GM18909 (cell line): ENCODE results near the gene TRAFD1.
A peak's percentile ranks its signal among the peaks of the same experiment; 100 is the strongest.

Source experiments
- ATAC-seq: cut with Tn5 transposase; IDR thresholded peaks from one replicate; pipeline ENCODE4 v1.9.1; 2021; ENCODE audit warnings: mild to moderate bottlenecking; ENCODE audit not compliant: unreplicated experiment, poor library complexity

The TRAFD1 gene

GRCh38 chr12:112115259-112116045 is 9.9 kb upstream of the TRAFD1 start:
- no peak for ATAC-seq

DNA sequence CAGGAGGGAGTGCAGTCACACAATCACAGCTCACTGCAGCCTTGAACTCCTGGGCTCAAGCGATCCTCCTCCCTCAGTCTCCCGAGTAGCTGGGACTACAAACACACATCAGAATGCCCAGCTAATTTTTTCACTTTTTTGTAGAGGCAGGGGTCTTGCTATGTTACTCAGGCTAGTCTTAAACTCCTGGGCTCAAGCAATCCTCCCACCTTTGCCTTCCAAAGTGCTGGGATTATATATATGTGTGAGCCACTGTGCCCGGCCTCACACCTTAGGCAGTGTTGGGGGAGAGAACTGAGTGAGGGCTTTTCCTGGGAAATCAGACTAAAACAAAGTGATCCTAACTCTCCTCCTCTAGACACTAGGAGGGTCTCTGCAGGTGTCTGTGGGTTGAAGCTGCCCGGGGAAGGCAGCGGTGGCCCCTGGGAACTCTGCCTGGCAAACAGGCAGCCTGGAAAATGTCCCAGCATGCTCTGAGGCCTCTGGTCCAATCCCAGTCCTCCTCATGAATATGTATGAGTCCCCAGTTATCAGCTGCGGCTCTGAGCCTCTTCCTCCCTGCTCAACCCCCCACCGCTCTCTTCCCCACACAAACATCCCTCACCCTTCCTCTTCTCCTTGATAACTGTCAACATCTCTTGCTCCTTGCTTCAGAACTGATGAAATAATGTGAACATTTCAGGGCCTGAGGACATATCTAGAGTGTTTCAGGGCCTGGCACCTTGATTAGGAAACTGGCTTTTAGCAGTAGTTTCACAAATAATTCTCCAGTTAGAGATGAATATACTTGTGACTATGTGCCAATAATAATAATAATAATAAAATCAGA is 8.9 kb upstream of the TRAFD1 start:
- no peak for ATAC-seq

- no peak for ATAC-seq
Measured at GRCh38 chr12:112117685-112118084, 7.7 kb upstream of the TRAFD1 start.

DNA sequence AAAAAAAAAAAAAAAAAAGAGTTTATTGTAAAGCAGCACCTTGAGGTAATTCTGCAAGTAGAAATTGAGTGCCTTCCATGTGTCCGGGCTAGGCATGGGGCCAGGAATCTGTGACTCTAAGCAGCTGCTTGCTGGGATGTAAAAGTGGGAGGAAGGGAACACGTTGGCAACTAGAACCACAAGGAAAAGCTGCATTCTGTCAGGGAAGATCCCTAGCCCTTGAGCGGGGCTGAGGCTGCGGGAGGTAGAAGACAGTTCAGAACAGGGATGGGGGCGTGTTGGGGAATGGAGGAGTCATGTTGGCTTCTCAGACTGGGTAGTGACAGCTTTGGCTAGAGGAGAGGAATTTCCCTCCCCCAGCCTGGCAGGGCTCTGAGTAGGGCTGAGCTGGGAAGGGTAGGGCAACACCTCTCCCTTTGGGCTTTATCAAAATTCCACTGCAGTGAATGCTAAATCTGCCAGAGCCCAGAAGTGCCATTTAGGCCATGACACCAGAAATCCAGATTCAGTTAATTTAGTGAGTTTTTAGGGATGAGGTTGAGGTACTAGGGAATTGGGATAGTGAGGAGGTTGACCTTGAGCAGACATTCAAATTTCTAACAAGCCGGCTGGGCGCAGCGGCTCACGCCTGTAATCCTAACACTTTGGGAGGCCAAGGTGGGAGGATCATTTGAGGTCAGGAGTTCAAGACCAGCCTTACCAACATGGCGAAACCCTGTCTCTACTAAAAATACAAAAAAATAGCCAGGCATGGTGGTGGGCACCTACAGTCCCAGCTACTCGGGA is 3.4 kb upstream of the TRAFD1 start:
- ATAC-seq, result no peak

DNA sequence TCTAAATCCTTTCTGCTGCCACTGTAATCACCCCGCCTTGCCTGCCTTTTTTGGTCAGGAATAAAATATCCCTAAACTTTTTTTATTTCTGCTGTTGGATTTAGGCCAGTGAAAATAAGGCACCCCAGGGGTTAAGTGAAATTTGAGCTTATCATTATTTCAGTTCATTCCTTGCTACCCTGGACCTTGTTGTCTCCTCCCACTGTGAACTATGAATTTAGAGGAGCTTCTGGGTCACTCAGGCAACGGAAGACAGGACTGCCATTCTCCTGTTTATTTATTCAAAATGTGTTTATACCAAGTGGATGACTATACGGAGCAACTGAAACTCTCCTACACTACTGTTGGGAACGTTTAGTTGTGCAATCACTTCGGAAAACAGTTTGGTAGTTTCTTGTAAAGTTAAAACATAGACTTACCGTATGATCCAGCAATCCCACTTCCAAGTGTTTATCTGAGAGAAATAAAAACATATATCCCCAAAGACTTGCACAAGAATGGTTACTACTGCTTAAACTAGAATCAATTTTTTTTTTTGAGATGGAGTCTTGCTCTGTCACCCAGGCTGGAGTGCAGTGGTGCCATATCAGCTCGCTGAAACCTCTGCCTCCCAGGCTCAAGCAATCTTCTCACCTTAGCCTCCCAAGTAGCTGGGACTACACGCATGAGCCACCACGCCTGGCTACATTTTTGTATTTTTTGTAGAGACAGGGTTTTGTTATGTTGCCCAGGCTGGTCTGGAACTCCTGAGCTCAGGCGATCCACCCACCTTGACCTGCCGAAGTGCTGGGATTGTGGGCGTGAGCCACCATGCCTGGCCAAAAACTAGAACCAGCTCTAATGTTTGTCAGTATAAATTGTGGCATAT is 2.3 kb upstream of the TRAFD1 start:
- ATAC-seq, result no peak

GRCh38 chr12:112124918-112125249 is 476 bp upstream of the TRAFD1 start:
- peak; percentile 1 for ATAC-seq

GRCh38 chr12:112126000-112126438 is 659 bp downstream of the TRAFD1 start:
- ATAC-seq, result no peak

GRCh38 chr12:112126911-112127310 is 1.6 kb downstream of the TRAFD1 start:
- ATAC-seq, result no peak

- ATAC-seq, result peak; percentile 59
Measured at GRCh38 chr12:112130441-112130998, 5.2 kb downstream of the TRAFD1 start.

GRCh38 chr12:112131686-112132085 is 6.3 kb downstream of the TRAFD1 start:
- no peak for ATAC-seq

- no peak for ATAC-seq
Measured at GRCh38 chr12:112133418-112133817, 8.1 kb downstream of the TRAFD1 start.

DNA sequence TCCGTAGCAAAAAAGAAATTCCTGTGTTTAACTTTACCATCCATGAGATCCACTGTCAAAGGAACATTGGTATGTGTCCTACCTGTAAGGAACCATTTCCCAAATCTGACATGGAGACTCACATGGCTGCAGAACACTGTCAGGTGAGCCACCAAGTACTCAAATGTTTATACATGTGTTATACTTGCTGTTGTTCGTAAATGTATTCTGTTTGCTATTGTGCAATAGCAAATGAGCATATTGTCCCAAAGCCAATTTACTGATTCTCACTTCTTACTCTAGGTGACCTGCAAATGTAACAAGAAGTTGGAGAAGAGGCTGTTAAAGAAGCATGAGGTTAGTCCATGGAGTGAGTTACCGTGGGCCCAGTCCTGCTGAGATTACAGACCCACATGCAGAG is 9.4 kb downstream of the TRAFD1 start:
- no peak for ATAC-seq

GRCh38 chr12:112140728-112141127 is 15.4 kb downstream of the TRAFD1 start:
- no peak for ATAC-seq

DNA sequence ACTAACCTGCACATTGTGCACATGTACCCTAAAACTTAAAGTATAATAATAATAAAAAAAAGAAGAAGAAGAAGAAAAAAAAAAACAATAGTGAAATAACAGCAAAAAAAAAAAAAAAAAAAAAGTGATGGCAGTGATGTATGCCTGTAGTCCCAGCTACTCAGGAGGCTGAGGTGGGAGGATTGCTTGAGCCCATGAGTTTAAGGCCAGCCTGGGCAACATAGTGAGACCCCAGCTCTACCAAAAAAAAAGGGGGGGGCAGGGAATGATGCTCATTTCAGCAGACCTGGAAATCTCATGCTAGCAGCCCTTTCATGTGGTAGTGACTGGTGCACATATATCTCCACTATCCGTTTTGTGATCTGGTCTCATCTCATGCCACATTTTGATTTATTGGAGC is 20.8 kb downstream of the TRAFD1 start:
- no peak for ATAC-seq

GRCh38 chr12:112148031-112148513 is 22.7 kb downstream of the TRAFD1 start:
- ATAC-seq, result no peak

DNA sequence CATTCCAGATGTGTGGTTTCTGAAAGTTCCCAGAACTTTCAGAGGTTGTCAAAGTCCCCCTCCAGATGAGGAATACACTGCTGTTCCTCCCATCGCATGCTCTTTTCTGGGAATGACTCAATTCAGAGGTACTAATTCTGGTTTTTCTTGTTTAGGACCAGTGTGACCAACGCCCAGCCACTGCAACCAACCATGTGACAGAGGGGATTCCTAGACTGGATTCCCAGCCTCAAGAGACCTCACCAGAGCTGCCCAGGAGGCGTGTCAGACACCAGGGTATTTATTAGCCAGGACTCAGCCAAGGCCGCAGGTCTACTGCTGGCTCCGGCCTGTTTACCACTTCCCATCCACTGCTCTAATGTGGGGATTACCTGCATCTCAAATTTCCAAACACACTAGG is 24.2 kb downstream of the TRAFD1 start:
- no peak for ATAC-seq

GRCh38 chr12:112151766-112152541 is 26.6 kb downstream of the TRAFD1 start:
- ATAC-seq, result no peak

DNA sequence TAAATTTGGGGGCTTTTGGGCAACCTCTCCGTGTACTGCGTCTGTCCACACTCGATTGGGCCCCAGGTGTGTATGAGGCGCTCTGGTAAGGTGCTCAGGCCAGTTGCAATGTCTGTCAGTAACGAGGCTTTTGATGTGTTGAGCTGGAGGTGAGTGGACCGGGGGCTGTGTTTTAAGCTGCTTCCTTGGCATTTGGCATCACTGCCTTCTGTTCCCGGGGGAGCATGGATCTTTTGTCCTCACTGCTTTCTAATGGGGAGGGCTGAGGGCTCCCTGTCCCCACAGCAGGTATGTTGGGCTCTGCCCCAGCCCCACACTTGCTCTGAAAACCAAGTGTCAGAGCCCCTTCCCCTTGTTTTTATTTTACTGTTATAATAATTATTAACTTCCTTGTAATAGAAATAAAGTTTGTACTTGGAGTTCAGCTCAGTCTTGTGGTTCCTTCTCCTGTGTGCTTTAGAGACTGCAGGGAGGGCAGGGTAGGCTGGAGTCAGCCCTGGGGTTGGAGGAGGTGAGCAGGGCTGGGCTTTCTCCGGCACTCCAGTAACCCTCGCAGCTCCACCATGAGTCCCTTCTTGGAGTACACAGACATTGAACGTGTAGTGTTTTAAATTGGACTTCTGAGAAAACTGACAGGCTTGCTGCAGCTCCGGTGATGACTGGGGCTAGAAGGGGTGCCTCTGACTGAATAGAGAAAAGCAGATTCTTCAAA is 28.0 kb downstream of the TRAFD1 start:
- ATAC-seq, result no peak
